ENCODE measurements around the gene FNBP1.

DNA sequence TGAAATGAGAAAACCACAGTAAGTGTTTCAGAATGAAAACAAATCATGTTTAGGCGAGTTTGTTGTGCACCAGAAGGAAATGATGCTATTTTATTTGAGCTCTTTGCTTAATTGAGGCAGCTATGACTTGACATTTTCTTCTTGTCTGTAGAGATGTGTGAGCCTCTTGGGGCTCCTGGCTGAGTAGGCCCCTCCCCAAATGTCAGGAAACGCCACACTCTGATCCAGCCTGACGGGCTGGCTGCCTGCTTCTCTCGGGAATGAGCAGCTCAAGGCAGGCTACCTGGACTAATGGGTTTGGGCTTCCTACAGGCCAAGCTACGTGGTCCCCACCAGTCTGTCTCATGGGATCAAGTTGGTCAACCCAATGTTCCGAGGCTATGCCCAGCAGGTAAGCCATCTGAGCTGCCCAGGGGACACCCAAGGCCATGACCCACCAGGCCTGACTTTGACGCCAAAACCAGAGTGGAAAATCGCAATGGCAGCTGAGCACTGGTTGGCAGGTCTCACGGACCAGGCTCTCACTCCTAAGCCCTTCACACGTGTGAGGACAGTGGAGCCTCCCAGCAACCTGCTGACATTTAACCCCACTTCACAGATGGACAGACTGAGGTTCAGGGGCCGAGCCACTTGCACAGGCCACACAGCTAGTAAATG lies 177.9 kb downstream of the FNBP1 start:
- no peak for TF ChIP-seq POLR2AphosphoS5 (IDR thresholded peaks at IDR 0.05; ENCODE audit: low read depth)
- TF ChIP-seq, protein P1, sequence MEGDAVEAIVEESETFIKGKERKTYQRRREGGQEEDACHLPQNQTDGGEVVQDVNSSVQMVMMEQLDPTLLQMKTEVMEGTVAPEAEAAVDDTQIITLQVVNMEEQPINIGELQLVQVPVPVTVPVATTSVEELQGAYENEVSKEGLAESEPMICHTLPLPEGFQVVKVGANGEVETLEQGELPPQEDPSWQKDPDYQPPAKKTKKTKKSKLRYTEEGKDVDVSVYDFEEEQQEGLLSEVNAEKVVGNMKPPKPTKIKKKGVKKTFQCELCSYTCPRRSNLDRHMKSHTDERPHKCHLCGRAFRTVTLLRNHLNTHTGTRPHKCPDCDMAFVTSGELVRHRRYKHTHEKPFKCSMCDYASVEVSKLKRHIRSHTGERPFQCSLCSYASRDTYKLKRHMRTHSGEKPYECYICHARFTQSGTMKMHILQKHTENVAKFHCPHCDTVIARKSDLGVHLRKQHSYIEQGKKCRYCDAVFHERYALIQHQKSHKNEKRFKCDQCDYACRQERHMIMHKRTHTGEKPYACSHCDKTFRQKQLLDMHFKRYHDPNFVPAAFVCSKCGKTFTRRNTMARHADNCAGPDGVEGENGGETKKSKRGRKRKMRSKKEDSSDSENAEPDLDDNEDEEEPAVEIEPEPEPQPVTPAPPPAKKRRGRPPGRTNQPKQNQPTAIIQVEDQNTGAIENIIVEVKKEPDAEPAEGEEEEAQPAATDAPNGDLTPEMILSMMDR (IDR thresholded peaks at IDR 0.05; ENCODE audit: insufficient read depth, low read length) = no peak
